ENCODE results near the gene GGCT.

Gene GGCT

DNA sequence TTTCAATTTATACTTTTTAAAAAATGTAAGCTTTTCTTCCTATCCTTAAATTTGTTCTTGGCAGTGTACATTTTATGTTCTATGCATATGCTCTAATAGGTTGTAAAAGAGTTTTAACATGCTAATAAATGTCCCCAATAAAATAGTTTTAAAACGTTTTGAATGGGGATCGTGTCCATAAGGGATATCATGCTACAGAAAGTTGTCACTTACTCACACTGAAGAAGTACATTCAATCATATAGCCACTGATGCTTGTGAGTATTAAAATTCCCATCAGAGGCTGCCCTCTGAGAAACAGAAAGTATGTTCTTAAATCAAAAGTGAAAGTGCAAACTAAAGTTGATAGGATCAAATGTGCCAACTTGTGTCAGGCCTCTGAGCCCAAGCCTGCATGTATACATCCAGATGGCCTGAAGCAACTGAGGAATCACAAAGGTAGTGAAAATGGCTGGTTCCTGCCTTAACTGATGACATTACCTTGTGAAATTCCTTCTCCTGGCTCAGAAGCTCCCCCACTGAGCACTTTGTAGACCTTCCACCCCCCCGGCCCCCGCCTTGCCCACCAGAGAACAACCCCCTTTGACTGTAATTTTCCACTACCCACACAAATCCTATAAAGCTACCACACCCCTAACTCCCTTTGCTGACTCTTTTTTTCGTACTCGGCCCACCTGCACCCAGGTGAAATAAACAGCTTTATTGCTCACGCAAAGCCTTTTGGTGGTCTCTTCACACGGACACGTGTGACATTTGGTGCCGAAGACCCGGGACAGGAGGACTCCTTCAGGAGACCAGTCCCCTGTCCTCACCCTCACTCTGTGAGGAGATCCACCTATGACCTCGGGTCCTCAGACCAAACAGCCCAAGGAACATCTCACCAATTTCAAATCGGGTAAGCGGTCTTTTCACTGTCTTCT lies 25.2 kb downstream of the GGCT start:
- H3K79me2 ChIP-seq (ENCODE audit: insufficient read depth, low read depth) = no peaks in the 10 kb centered on the region
- H3K36me3 ChIP-seq (ENCODE audit: insufficient read depth) = no peaks in the 10 kb centered on the region
- H3K4me3 ChIP-seq (IDR thresholded peaks at IDR 0.05; ENCODE audit: insufficient read depth, low read depth, low read length) = no peak overlapping the region
- H4K20me1 ChIP-seq (ENCODE audit: insufficient read depth) = no peaks in the 10 kb centered on the region
- no peaks in the 10 kb centered on the region for H3K27me3 ChIP-seq (ENCODE audit: insufficient read depth, low read depth)
- H3K27ac ChIP-seq = peak overlapping the region; percentile 52; the same call in 1 of the 2 replicates
- H3K4me2 ChIP-seq = peak overlapping the region; percentile 45
- H3K4me1 ChIP-seq (ENCODE audit: low read depth, poor library complexity, severe bottlenecking) = peaks cover 11% of the 10 kb centered on the region
- peak overlapping the region; percentile 64 for H3K9ac ChIP-seq
- no peak for TF ChIP-seq CTCF (conservative IDR thresholded peaks at IDR 0.05; ENCODE audit: low read depth, low read length)
- H2AFZ ChIP-seq (ENCODE audit: low read depth) = peak overlapping the region; percentile 94

DNA sequence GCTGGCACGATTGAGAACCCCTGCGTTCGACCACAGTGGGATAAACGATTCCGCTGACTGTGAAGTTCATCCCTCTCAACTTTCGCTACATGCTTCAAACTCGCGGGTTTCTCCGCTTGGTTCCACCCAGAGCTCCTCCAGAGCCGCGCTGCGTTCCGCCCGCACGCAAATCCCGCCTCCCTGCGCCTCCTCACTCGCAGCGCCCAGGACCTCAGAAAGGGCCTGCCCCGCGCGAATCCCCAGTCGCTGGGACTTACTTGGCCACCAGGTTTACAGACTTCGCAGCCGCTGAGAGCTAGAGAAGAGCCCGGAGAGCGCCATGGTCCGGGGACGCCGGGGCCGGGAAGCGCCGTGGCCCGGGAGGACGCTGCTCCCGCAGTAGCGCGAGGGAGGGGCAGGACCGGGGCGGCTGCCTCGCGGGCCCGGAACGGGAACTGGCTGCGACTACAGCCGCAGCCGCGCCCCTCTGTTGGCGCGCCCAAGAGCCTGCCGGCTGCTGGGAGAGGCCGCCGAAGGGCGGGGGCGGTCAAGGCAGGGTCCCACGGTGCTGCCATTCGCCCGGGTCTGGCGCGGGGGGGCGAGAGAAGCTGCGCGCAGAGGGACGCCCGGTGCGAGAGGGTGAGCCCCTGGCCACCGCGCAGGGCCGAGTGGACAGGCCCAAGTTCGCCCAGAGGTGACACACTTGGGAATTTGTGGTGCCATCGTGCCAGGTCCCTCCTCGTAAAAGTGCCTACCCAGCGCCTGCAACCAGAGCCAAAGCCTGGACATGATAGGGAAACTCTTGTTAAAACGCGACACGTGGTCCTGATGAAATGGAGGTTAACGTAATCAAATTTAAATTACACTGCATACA lies 26.1 kb downstream of the GGCT start, which contains the start of gene NOD1:
NOD1 (minus strand) TSS at position 436 of the 853 bp plus-strand sequence. CDS start 21,863 bp downstream, outside the sequence.
- Histone ChIP-seq H4K20me1 (ENCODE audit: insufficient read depth) (no peaks in the 10 kb centered on the region), H3K27me3 (ENCODE audit: insufficient read depth, low read depth) (no peaks in the 10 kb centered on the region), H3K4me3 (IDR thresholded peaks at IDR 0.05; ENCODE audit: insufficient read depth, low read depth, low read length) (no peak within 1 kb of the TSS), H3K79me2 (ENCODE audit: insufficient read depth, low read depth) (no peaks in the 10 kb centered on the region), H3K27ac (peak within 1 kb of the TSS; percentile 52), H3K36me3 (ENCODE audit: insufficient read depth) (no peaks in the 10 kb centered on the region), H3K4me2 (peak within 1 kb of the TSS; percentile 45), H2AFZ (ENCODE audit: low read depth) (peak within 1 kb of the TSS; percentile 94), H3K9ac (peak within 1 kb of the TSS; percentile 64), H3K4me1 (ENCODE audit: low read depth, poor library complexity, severe bottlenecking) (peaks cover 11% of the 10 kb centered on the region)
- TF ChIP-seq CTCF (conservative IDR thresholded peaks at IDR 0.05; ENCODE audit: low read depth, low read length) = no peak

GRCh38 chr7:30476459-30477145 lies 28.0 kb downstream of the GGCT start:
- Histone ChIP-seq H4K20me1 (ENCODE audit: insufficient read depth) (no peaks in the 10 kb centered on the region), H3K36me3 (ENCODE audit: insufficient read depth) (no peaks in the 10 kb centered on the region), H3K27ac (no peak overlapping the region), H2AFZ (ENCODE audit: low read depth) (no peak overlapping the region), H3K79me2 (ENCODE audit: insufficient read depth, low read depth) (no peaks in the 10 kb centered on the region), H3K4me3 (IDR thresholded peaks at IDR 0.05; ENCODE audit: insufficient read depth, low read depth, low read length) (no peak overlapping the region), H3K4me2 (no peak overlapping the region), H3K27me3 (ENCODE audit: insufficient read depth, low read depth) (no peaks in the 10 kb centered on the region), H3K4me1 (ENCODE audit: low read depth, poor library complexity, severe bottlenecking) (peaks cover 11% of the 10 kb centered on the region), H3K9ac (no peak overlapping the region)
- no peak for TF ChIP-seq CTCF (conservative IDR thresholded peaks at IDR 0.05; ENCODE audit: low read depth, low read length)

GRCh38 chr7:30475580-30475979 lies 29.0 kb downstream of the GGCT start:
- Histone ChIP-seq H3K4me1 (ENCODE audit: low read depth, poor library complexity, severe bottlenecking) (peaks cover 11% of the 10 kb centered on the region), H3K27me3 (ENCODE audit: insufficient read depth, low read depth) (no peaks in the 10 kb centered on the region), H4K20me1 (ENCODE audit: insufficient read depth) (no peaks in the 10 kb centered on the region), H3K36me3 (ENCODE audit: insufficient read depth) (no peaks in the 10 kb centered on the region), H3K4me2 (no peak overlapping the region), H3K79me2 (ENCODE audit: insufficient read depth, low read depth) (no peaks in the 10 kb centered on the region), H3K9ac (no peak overlapping the region), H3K4me3 (IDR thresholded peaks at IDR 0.05; ENCODE audit: insufficient read depth, low read depth, low read length) (no peak overlapping the region), H2AFZ (ENCODE audit: low read depth) (no peak overlapping the region), H3K27ac (no peak overlapping the region)
- no peak for TF ChIP-seq CTCF (conservative IDR thresholded peaks at IDR 0.05; ENCODE audit: low read depth, low read length)
